Measurements from ENCODE around the gene RAB11FIP4. TPM values are rescaled to one million over a fixed set of nuclear protein-coding genes. Genes with fewer than 3 reads are reported as not detected.
"Not testable (repeated sequence)": the region's sequence is repeated elsewhere in the genome, so short reads cannot be mapped to it uniquely, and the experiment has no call there.

Gene RAB11FIP4
- total RNA-seq, 1 experiment from 2014 or later = 0.10 TPM

DNA sequence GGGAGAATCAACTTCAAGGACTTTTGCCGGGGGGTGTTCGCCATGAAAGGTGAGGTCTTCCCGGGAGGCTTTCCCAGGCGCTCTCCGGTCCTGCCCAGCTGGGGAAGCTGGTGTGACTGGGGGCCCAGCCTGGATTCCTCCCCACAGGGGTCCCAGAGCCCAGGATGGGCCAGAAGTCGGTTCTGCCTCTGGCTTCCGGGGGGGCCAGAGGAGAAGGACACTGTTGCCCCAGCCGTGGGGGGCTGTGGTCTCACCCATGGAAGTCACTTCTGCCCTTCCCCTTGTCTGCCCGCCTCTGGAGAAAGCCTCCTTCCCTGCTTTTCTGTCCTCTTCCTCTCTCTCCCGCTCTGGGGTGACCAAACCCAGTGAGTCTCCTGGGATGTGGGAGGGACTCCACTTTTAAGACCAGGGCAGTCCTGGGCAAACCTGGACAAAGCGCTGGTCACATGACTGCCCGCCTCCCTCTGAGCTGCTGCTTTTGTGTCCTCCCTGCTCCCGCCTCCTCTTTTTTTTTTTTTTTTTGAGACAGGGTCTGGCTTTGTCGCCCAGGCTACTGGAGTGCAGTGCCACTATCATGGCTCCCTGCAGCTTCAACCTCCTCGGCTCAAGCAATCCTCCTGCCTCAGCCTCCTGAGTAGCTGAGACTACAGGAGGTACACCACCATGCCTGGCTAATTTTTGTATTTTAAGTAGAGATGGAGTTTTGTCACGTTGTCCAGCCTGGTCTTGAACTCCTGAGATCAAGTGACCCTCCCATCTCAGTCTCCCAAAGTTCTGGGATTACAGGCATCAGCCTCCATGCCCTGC lies 40.6 kb downstream of the RAB11FIP4 start:
- DNase-seq (ENCODE audit: low read depth) = no peak

DNA sequence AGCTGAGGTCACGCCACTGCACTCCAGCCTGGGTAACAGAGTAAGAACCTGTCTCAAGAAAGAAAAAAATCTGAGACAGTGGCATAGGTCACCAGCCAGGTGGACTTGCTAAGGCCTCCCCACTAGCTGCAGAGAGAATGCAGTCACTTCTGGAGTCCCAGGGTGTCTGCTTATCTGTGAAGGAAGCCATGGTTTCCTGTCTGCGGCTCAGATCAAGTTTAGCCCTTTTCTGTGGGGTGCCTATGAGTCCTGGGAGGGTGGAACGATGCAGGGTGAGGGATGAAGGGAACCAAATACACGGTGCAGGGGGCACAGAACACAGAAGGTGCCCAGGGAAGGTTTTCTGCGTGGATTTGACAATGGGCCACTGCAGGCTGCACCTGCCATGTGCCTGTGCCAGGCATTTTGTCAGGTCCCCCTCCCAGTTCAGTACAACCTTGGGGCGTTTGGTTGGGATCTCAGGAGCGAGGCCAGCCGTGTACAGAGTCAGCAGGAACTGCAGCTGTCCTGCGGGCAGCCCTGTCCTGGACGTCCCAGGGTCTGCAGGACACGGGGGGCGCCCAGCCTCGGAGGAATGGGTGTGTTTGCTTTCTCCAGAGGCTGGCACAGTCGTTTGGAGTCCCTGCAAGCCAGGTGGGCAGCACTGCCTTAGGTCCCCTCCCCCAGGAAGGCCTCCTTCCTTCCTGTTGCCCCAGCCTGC lies 41.8 kb downstream of the RAB11FIP4 start:
- no peak for DNase-seq (ENCODE audit: low read depth)

DNA sequence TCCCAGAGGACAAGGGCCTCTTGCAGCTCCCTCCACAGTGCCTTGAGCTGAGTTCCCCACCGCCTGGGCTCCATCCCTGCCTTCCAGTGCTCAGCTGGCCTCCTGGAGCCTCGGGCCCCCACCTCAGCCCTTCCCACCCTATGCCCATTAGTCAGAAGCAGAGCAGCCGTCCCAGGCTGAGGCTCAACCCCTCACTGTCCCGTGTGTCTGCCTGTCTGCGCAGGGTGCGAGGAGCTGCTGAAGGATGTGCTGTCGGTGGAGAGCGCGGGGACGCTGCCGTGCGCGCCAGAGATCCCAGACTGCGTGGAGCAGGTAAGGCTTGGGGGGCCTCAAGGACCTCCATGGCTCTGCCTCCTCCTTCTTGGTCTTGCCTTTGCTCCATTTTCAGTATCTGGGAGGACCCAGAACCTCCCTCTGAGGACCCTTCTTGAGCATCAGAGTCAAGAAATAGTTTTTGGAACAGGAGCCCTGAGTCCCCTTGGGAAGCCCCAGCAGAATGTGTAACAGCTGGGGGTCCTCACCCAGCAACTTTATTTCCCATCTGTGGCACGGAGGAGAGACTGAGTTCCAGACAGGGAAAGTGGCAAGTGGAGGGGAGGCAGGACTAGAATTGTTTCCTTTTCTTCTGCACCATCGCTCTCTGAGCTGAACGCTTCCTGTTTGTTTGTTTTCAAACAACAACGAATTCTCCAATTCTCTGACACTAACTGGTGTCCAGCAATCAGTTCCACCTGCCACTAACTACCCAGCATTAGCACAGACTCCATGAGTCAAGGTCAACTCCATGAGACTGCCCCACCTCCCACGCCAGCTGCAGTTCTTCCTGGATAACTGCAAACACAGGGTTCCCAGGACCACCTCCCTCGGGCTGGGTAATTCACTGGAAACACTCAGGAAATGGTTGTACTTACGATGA lies 42.6 kb downstream of the RAB11FIP4 start:
- no peak for DNase-seq (ENCODE audit: low read depth)

DNA sequence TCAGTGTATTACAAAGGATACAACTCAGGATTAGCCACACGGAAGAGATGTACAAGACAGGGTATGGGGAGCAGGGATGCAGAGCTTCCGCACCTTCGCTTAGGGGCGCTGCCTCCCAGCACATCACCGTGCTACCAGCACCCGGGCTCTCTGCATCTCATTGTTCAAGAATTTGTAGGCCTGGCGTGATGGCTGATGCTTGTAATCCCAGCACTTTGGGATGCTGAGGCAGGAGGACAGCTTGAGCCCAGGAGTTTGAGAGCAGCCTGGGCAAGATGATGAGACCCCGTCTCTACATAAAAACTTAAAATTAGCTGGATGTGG lies 43.2 kb downstream of the RAB11FIP4 start:
- DNase-seq (ENCODE audit: low read depth) = no peak

DNA sequence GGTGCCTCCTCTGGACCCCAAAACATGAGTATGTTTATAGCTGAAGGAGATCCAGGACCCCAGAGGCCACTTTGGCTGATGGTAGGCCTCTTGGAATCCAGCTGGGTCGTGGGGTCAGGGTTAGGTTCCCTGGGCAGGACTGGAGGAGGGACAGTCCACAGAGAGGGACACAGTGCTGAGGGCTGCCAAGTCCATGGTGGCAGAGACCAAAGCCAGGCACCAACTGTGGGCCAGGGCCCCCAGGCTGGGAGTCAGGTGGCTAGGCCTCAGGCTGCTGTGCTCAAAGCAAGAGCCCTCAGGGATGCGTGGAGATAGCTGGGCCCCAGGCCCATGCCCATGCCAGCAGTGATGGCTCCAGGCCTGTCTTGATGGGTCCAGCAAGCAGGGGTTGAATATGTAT lies 44.1 kb downstream of the RAB11FIP4 start:
- DNase-seq (ENCODE audit: low read depth) = no peak

DNA sequence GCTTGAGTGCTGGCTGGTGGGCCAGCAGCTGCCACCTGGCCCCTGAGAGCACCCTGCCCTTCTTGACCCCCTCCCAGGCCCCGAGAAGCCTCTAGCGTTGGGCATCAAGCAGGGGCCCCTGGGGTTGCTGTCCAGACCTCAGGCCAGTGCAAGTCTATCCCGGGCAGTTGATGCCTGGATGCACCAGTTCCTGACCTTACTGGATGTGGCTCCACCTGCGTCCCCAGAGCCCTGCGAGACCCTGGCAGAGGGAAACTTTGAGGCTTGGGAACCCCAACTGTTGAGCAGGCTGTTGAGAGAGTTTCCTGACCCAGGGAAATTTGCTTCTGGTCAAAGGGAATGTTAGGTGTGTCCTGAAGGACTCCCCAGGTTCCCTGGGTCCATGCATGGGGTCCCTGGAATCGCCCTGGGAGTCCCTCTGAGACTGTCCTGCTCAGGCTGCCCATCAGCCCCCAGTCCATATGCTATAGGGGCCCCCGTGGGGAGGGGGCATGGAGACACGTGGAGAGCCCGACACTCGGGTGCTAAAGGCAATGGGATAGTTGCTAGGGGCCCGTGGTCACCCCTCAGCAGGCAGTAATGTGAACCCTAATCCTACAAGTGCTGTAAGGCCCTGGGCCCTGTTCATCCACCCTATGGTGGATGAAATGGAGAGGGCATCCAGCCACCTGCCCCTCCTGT lies 46.4 kb downstream of the RAB11FIP4 start:
- DNase-seq (ENCODE audit: low read depth) = no peak

DNA sequence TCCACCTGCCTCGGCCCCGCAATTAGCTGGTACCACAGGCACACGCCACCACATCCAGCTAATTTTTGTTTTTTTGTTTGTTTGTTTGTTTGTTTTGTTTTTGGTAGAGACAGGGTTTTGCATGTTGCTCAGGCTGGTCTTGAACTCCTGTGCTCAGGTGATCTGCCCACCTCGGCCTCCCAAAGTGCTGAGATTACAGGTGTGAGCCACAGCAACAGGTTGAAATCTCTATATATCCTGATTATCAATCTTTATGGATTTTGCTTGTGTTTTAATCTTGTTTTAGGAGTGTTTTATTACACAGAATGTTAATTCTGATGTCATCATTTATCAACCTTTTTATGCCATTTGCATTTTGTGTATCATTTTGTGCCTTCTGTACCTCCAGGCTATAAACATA lies 48.2 kb downstream of the RAB11FIP4 start:
- no peak for DNase-seq (ENCODE audit: low read depth)

DNA sequence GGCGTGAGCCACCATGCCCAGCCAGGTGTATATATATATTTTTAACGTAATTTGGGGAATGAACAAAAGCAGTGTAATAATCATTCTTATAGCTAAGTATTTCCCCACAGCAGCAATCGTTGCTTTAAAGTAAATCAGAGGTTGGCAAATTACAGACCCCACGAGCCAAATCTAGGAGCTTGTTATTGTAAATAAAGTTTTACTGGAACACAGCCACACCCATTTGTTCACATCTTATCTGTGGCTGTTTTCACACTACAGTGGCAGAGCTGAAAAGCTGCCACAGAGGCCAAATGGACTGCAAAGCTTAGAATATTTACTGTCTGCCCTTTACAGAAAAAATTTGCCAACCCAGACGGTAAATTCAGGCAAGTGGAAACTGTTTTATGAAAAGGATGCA lies 50.8 kb downstream of the RAB11FIP4 start:
- no peak for DNase-seq (ENCODE audit: low read depth)

DNA sequence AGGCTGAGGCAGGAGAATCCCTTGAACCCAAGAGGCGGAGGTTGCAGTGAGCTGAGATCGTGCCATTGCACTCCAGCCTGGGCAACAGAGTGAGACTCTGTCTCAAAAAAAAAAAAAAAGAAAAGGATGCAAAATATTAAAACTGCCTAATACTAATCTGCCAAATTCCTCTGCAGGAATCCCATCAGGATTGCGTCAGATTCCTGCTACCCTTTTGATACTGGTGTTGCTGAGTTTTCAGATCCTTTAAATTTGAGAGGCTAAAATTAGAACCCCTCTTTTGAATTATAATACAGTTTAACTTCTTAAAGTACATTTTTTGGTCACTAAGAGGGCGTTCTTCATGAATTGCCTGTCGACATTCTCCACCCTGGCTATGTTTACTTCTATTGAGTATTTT lies 51.4 kb downstream of the RAB11FIP4 start:
- DNase-seq (ENCODE audit: low read depth) = not testable (repeated sequence)

DNA sequence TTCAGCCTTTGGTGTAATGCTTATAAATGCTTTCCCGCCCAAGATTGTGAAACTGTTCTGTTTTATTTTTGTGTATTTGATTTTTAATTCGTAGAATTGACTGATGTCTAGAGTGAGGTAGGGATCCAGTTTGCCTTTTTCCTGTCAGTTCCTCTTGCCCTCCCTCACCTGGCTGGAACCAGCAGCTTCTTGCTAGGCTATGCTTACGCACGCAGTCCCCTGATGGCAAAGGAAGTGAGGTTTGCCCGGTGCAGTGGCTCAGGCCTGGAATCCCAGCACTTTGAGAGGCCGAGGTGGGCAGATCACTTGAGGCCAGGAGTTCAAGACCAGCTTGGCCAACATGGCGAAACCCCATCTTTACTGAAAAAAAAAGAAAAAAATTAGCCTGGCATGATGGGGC lies 51.9 kb downstream of the RAB11FIP4 start:
- DNase-seq (ENCODE audit: low read depth) = no peak

DNA sequence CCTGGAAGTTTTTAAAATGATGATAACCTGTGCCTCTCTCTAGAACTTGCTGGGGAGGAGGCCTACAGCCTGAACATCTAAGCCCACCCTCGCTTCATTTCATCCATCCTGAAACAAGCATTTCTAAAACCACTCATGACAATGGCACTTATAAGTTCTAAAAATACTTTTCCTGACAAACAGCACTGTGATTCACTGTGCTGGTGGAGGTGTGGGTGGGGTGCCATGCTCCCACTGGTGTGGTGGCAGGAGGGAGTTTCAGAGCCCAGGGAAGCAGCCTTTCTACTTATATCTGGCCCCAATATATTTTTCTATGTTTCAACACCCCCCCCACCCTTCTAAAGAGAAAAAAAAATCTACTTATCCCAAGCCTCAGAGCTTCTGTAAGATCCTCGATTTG lies 52.6 kb downstream of the RAB11FIP4 start:
- DNase-seq (ENCODE audit: low read depth) = no peak

DNA sequence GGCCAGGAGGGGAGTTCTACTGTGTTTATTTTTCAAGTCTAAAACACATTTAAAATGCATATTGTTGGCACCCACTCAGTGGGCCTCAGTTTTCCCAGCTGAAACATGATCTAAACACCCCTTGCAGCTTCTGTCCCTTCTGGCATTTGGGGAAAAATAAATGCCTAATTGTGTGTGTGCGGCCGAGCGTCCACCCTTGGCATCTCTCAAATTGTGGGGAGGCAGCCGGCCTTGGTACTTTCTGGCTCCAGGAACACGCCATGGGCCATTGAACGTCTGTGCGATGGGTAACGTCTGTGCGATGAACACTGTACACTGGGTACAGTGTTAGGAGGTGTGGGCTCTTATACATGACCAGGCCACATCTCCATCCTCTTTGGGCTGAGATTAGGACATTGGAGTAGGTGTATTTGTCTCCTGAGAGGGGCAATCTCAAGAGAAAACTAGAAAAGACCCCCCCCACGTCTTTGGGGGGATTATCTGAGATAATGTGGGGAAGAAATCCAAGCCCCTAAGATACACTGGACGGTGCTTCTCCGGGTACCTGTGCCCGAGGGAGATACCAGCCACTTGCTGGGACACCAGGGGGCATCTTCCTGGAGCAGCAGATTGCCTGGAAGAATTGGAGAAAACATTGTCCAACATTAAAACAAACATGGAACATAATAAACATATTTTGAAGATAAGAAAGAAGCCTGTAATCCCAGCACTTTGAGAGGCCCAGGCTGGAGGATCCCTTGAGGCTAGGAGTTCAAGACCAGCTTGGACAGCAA lies 54.9 kb downstream of the RAB11FIP4 start:
- no peak for DNase-seq (ENCODE audit: low read depth)

DNA sequence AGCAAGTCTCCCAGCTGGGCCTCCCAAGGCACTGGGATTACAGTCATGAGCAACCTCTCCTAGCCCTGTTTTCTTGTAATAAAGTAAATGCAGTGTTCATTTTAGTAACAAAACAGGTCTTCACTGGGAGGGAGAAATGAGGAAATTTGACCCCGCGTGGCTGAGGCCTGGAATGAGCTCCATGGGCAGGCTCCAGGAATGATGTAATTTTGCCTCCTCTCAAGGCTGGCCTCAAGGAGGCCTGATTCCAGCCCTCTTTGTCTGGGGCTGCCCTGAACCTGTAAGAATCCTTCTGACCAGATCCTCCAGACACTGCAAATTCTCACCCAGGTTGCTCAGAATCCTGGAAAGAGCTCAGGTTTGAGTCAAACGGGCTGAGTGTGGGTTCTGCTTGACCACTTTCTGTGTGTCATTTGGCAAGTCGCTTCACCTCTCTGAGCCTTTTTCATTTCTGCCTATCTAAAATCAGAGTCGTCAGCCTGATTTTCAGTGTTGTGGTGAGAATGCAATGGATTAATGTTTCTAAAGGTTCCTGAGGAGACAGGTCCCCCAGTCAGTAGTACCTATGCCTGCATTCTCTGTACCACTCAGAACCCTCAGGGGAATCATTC lies 57.1 kb downstream of the RAB11FIP4 start:
- DNase-seq (ENCODE audit: low read depth) = peak; percentile 13

DNA sequence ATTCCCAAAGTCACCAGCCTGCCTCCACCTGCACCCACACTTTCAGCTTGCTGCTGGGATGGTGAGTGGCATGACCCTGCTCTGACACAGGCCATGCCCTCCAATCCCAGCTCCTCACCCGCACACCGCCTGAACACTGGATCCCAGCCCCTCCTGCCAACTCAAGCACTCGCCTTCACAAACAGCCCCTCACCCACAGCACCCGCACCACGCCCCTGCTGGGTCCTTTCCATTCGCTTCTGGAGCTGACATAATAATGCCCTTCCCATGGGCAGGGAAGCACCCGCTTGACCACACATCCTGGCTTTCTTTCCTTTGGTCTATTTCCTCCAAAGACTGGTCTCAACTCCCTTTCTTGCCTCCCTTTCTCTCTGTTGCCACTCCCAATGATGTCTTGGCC lies 57.6 kb downstream of the RAB11FIP4 start:
- DNase-seq (ENCODE audit: low read depth) = no peak

DNA sequence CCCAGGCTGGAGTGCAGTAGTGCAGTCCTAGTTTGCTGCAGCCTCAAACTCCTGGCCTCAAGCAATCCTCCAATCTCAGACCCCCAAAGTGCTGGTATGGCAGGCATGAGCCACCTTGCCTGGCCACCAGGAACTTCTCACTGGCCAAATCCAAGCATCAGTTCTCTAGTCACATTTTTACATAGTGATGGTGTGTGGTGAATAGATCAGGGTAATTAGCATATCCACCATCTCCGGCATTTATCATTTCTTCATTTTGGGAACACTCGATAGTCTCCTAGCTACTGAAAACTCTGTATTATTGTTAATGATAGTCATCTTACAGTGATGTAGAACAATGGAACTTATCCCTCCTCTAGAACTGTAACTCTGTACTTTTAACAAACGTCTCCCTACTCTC lies 58.3 kb downstream of the RAB11FIP4 start:
- no peak for DNase-seq (ENCODE audit: low read depth)

DNA sequence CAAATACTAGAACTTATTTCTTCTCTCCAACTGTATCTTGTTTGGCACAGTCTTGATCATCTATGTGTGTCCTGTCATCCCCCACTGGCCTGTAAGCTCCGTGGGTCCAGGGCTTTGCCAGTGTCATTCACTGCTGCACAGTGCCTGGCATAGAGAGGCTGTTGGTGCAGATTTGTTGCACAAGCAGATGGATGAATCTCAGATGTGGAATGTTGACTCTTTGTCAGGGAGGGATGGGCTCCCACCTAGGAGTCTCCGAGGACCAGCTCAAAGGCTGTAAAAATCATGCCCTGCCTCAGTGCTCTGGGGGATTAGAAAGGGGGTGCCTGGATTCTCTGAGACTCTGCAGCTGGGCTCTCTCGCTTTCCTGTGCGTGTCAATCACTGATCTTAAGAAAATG lies 60.6 kb downstream of the RAB11FIP4 start:
- DNase-seq (ENCODE audit: low read depth) = no peak

DNA sequence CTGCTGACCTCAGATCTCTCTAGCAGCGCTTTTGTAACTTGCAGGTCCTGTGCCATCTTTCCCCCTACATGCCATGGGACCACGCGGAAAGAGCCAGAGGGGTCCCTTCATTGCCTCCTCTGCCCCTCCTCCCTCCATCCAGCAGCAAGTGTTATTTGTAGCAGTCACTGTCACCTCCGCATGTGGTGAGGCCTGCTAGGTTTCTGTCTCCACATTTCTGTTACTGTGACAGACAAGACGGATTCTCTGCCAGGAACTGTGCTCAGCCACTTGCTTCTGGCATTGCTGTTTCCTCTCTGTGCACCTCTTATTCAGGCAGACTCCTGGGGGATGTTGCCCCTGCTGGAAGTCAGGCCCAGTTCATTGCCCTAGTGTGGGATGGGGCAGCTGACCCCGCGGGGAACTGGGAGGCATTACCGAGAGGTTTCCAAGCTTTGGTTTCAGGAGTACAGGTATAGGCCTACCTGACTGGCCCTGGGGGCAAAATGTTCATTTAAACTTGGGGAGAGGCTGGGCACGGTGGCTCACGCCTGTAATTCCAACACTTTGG lies 61.2 kb downstream of the RAB11FIP4 start:
- no peak for DNase-seq (ENCODE audit: low read depth)

DNA sequence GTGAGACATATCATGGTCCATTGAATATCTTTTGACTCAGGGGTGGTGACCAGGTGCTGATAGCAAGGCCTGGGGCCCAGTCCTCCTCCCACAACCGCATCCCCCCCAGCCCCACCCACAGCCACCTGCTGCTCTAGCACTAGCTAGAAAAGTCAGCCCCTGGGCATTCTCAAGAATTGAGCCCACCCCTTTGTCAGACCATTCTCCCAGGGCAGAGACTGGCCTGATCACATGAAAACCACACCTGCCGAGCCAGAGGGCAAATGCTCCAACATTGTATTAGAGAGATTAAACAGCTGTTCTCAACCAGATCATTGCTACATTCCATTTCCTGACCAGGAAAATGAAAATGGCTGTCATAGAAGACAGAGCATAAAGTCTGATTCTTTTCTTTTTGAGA lies 62.4 kb downstream of the RAB11FIP4 start:
- DNase-seq (ENCODE audit: low read depth) = no peak

DNA sequence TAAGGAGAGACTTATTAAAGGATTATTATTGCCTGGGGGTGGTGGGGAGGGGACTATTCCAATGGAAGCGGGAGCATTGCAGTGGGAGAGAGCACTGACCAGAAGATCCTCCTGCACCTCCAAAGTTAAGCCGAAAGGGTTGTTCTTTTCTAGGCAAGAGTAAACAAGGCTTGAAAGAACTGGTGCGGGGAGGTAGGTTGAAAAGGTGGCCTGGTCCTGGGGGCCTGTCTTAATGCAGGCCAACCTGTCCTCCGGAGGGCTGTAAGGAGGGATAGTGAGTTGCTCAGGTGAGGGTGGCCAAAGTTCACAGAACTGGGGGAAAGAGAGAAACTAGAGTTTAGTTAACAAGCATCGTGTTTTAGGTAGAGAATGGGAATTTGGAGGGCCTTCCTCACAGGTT lies 65.3 kb downstream of the RAB11FIP4 start:
- no peak for DNase-seq (ENCODE audit: low read depth)

Measured in HT1080 (cell line).